ENCODE results near the gene FAM13A. TPM values are rescaled to one million over a fixed set of nuclear protein-coding genes. Genes with fewer than 3 reads are reported as not detected.

The FAM13A gene
- total and polyA plus RNA-seq, 10 of the 15 experiments (the other 5 are each of a cell fraction or from before 2014, with no cell fraction given), result 0.05 to 1.8 (median 0.27) TPM; not detected in 1

DNA sequence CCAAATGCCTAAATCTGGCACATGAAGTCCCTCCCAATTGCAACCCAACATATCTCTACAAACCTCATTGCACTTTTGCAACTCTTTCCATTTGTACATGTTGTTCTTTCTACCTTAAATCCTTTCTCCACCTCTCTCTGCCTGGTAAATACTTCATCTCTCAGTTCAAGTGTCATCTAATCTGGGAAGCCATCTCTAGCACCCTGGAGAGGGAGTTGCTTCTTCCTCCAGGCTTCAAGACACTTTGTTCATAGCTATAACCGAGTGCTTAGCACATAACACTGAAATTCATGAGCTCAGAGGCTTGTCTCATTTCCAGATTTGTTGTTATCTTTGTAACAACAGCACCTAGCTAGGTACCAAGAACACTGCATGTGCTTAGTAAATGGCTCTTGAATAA is 244.6 kb downstream of the FAM13A start:
- H4K20me1 ChIP-seq (ENCODE audit: control insufficient read depth, insufficient read depth), result no peaks in the 10 kb centered on the region
- SMC1A ChIA-PET (ENCODE audit: uncharacterized antibody, unreplicated experiment), result interaction anchor here (0.6 to 11.4 kb wide), 7 partner anchors 8 to 1375 kb away, joined by 3 to 401 read pairs (median 3); no protein-coding TSS in a partner anchor
- no peak overlapping the region for H3K4me3 ChIP-seq
- H3K36me3 ChIP-seq (ENCODE audit: control insufficient read depth in 2 of 2, insufficient read depth in 2 of 2, low read length in 1 of 2), result no peaks in the 10 kb centered on the region
- CTCF ChIA-PET, result interaction anchor here (0.7 to 11.7 kb wide), 4 partner anchors 9 to 314 kb away, joined by 3 to 433 read pairs (median 8); no protein-coding TSS in a partner anchor
- BruUV-seq (replicated peaks), result no TSS peak
- FAIRE-seq (no peak), DNase-seq (ENCODE audit: low read depth, low spot score) (no peak), ATAC-seq (no peak)
- no peak overlapping the region for H3K4me2 ChIP-seq (ENCODE audit: control insufficient read depth, insufficient read depth)
- no peak overlapping the region for H3K9ac ChIP-seq (ENCODE audit: control insufficient read depth, insufficient read depth, low read length)
- no peak overlapping the region for H3K27ac ChIP-seq (ENCODE audit: control insufficient read depth, insufficient read depth)
- RAD21 ChIA-PET (ENCODE audit: unreplicated experiment), result interaction anchor here (1.2 kb wide), 1 partner anchor 210 kb away, joined by 4 read pairs; no protein-coding TSS in a partner anchor
- intact Hi-C loops (cut with micrococcal nuclease; ENCODE audit: unreplicated experiment) (loop anchor here (10.0 kb wide), 1 partner anchor 622 kb away; no protein-coding TSS in a partner anchor), in situ Hi-C loops (cut with MboI) (no loop called here)
- no peaks in the 10 kb centered on the region for H3K9me3 ChIP-seq (replicated peaks; ENCODE audit: control insufficient read depth, insufficient read depth, low read length)
- WGBS (ENCODE audit: insufficient coverage, insufficient replicate concordance, low lambda C conversion rate, missing lambda C conversion rate), result 0% methylated on average over 1 of the region's 1 CpG
- H3K4me1 ChIP-seq (ENCODE audit: control insufficient read depth, insufficient read depth, low read length), result no peaks in the 10 kb centered on the region
- POLR2A ChIA-PET, result no interaction called here
- H2AFZ ChIP-seq (ENCODE audit: control insufficient read depth, low read depth, low read length), result no peak overlapping the region
- no peaks in the 10 kb centered on the region for H3K79me2 ChIP-seq (ENCODE audit: control insufficient read depth, insufficient read depth, low read length)
- H3K27me3 ChIP-seq (replicated peaks in 1 of 2; ENCODE audit: control insufficient read depth in 2 of 2, insufficient read depth in 2 of 2, low read length in 1 of 2), result no peaks in the 10 kb centered on the region; a peak in 1 of 4 replicates
- no peak for TF ChIP-seq TAF1 (IDR thresholded peaks at IDR 0.05; ENCODE audit: borderline replicate concordance, low read depth, low read length)
- TF ChIP-seq, protein P1, sequence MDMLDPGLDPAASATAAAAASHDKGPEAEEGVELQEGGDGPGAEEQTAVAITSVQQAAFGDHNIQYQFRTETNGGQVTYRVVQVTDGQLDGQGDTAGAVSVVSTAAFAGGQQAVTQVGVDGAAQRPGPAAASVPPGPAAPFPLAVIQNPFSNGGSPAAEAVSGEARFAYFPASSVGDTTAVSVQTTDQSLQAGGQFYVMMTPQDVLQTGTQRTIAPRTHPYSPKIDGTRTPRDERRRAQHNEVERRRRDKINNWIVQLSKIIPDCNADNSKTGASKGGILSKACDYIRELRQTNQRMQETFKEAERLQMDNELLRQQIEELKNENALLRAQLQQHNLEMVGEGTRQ (IDR thresholded peaks at IDR 0.05; ENCODE audit: borderline replicate concordance, low read depth, low read length), result no peak
- TF ChIP-seq, protein P2, sequence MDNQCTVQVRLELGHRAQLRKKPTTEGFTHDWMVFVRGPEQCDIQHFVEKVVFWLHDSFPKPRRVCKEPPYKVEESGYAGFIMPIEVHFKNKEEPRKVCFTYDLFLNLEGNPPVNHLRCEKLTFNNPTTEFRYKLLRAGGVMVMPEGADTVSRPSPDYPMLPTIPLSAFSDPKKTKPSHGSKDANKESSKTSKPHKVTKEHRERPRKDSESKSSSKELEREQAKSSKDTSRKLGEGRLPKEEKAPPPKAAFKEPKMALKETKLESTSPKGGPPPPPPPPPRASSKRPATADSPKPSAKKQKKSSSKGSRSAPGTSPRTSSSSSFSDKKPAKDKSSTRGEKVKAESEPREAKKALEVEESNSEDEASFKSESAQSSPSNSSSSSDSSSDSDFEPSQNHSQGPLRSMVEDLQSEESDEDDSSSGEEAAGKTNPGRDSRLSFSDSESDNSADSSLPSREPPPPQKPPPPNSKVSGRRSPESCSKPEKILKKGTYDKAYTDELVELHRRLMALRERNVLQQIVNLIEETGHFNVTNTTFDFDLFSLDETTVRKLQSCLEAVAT (IDR thresholded peaks at IDR 0.05), result no peak
- no peak for TF ChIP-seq TARDBP (IDR thresholded peaks at IDR 0.05; ENCODE audit: borderline replicate concordance)
- no peak for TF ChIP-seq POLR2AphosphoS2 (IDR thresholded peaks at IDR 0.05; ENCODE audit: low read depth, low read length)

Measured in GM12878 (cell line).